ENCODE measurements around the gene SPTLC3. TPM values are rescaled to one million over a fixed set of nuclear protein-coding genes. Genes with fewer than 3 reads are reported as not detected.

Gene SPTLC3
- polyA plus RNA-seq, 1 of the 3 experiments (the other 2 are of a cell fraction): 0.02 TPM

DNA sequence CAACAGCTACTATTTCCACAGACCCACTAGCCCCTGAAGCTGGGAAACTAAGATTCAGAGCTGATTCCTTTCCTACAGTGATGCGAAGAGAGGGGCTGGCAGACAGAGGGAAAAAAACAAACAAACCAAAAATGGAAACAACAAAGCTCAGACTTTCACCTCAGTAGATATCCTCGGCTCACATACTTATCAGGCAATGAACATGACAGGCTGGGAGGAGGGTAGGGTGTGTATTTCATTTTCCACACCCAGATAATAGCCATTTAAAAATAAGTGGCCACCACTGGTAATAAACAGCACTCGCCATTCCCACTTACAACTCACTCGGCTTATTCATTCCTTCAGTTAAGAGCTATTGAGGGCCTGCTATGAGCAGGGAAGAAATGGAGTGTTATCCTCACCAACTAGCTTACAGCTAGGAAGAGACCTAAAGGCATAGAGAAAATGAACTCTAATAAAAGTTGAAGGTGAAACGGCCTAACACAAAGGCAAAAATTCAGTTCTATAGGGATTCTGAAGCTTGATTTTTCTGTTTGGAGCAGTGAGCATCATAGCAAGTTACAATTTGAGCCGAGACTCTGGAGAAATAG lies 32.0 kb upstream of the SPTLC3 start:
- H3K27me3 ChIP-seq (ENCODE audit: insufficient read depth): no peaks in the 10 kb centered on the region
- ChIA-PET POLR2A (no interaction called here), CTCF (interaction anchor here (0.7 to 2.5 kb wide), 3 partner anchors 9 to 52 kb away, joined by 3 to 9 read pairs (median 5); no protein-coding TSS in a partner anchor)
- no peak overlapping the region for H3K27ac ChIP-seq (ENCODE audit: low read depth in 2 of 2, low read length in 1 of 2)
- H4K20me1 ChIP-seq (ENCODE audit: insufficient read depth): no peaks in the 10 kb centered on the region
- H3K4me3 ChIP-seq (ENCODE audit: low read depth in 2 of 2, low read length in 1 of 2): no peak overlapping the region
- no peaks in the 10 kb centered on the region for H3K4me1 ChIP-seq (ENCODE audit: control insufficient read depth in 1 of 2, insufficient read depth in 2 of 2, low read depth in 1 of 2, low read length in 1 of 2)
- no peak overlapping the region for H3K9ac ChIP-seq
- H3K36me3 ChIP-seq (replicated peaks in 1 of 2; ENCODE audit: control insufficient read depth in 1 of 2, insufficient read depth in 2 of 2, low read length in 1 of 2): no peaks in the 10 kb centered on the region
- no peaks in the 10 kb centered on the region for H3K9me3 ChIP-seq
- H3K79me2 ChIP-seq (ENCODE audit: insufficient read depth): no peaks in the 10 kb centered on the region
- TF ChIP-seq RXRA (IDR thresholded peaks at IDR 0.05; ENCODE audit: borderline replicate concordance, low read depth) (no peak), RAD21 (IDR thresholded peaks at IDR 0.05; ENCODE audit: low read length) (no peak), EP300 (IDR thresholded peaks at IDR 0.05; ENCODE audit: borderline replicate concordance in 1 of 2, low read depth in 1 of 2, low read length in 1 of 2) (no peak), JUND (IDR thresholded peaks at IDR 0.05) (no peak), MXI1 (IDR thresholded peaks at IDR 0.05; ENCODE audit: low read depth, low read length) (no peak), NRF1 (IDR thresholded peaks at IDR 0.05; ENCODE audit: low read depth, low read length) (no peak), SIN3A (IDR thresholded peaks at IDR 0.05; ENCODE audit: borderline replicate concordance, low read depth, low read length) (no peak)
- TF ChIP-seq, protein P1, sequence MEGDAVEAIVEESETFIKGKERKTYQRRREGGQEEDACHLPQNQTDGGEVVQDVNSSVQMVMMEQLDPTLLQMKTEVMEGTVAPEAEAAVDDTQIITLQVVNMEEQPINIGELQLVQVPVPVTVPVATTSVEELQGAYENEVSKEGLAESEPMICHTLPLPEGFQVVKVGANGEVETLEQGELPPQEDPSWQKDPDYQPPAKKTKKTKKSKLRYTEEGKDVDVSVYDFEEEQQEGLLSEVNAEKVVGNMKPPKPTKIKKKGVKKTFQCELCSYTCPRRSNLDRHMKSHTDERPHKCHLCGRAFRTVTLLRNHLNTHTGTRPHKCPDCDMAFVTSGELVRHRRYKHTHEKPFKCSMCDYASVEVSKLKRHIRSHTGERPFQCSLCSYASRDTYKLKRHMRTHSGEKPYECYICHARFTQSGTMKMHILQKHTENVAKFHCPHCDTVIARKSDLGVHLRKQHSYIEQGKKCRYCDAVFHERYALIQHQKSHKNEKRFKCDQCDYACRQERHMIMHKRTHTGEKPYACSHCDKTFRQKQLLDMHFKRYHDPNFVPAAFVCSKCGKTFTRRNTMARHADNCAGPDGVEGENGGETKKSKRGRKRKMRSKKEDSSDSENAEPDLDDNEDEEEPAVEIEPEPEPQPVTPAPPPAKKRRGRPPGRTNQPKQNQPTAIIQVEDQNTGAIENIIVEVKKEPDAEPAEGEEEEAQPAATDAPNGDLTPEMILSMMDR (IDR thresholded peaks at IDR 0.05): no peak
- H3K4me2 ChIP-seq: no peak overlapping the region
- no peak for DNase-seq
- H3F3A ChIP-seq (replicated peaks; ENCODE audit: insufficient read depth): no peaks in the 10 kb centered on the region
- 38% methylated on average over 6 of the region's 6 CpGs for WGBS (ENCODE audit: low lambda C conversion rate)
- no peaks in the 10 kb centered on the region for H3K9me2 ChIP-seq
- H2AFZ ChIP-seq (ENCODE audit: low read depth): no peak overlapping the region

DNA sequence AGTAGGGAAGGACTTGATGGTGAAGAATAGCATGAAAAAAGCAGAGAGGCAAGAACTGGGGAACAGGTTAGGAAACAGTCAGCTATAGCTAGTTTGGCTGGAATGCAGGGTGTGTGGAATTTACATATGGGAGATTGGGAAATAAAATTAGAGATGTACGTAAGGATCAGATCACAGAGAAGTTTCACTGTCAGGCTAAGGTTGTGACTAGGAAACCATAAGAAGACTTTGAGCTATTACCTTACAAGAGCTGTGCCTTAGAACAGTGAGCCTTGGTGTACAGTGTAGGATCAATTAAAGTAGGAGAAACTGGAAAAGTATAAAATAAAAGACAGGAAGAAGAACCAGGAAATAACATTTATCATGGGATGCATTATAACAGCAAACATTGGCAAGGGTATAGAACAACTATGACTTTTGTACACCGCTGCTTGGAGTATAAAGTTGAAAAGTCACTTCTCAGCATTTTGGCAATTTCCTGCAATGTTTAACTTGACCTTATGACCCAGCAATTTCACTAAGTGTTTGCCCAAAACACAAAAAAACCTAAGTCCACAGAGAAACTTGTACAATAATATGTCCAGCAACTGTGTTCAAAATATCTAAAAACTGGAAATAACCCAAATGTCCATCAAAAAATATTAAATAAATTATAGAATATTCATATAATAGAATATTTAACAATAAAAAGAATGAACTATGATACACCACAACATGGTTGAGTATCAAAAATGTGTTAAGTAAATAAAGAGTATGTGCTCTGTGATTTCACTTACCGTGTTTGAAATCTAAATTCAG lies 31.2 kb upstream of the SPTLC3 start:
- Histone ChIP-seq H3K9me3 (no peaks in the 10 kb centered on the region), H3K27ac (ENCODE audit: low read depth in 2 of 2, low read length in 1 of 2) (no peak overlapping the region), H3K9ac (no peak overlapping the region), H2AFZ (ENCODE audit: low read depth) (no peak overlapping the region), H3K4me1 (ENCODE audit: control insufficient read depth in 1 of 2, insufficient read depth in 2 of 2, low read depth in 1 of 2, low read length in 1 of 2) (no peaks in the 10 kb centered on the region), H3K27me3 (ENCODE audit: insufficient read depth) (no peaks in the 10 kb centered on the region), H3K79me2 (ENCODE audit: insufficient read depth) (no peaks in the 10 kb centered on the region), H4K20me1 (ENCODE audit: insufficient read depth) (no peaks in the 10 kb centered on the region), H3K9me2 (no peaks in the 10 kb centered on the region), H3K4me2 (no peak overlapping the region), H3K4me3 (ENCODE audit: low read depth in 2 of 2, low read length in 1 of 2) (no peak overlapping the region), H3K36me3 (replicated peaks in 1 of 2; ENCODE audit: control insufficient read depth in 1 of 2, insufficient read depth in 2 of 2, low read length in 1 of 2) (no peaks in the 10 kb centered on the region), H3F3A (replicated peaks; ENCODE audit: insufficient read depth) (no peaks in the 10 kb centered on the region)
- TF ChIP-seq, protein P2, sequence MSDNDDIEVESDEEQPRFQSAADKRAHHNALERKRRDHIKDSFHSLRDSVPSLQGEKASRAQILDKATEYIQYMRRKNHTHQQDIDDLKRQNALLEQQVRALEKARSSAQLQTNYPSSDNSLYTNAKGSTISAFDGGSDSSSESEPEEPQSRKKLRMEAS (IDR thresholded peaks at IDR 0.05; ENCODE audit: low read depth): no peak
- TF ChIP-seq, protein P3, sequence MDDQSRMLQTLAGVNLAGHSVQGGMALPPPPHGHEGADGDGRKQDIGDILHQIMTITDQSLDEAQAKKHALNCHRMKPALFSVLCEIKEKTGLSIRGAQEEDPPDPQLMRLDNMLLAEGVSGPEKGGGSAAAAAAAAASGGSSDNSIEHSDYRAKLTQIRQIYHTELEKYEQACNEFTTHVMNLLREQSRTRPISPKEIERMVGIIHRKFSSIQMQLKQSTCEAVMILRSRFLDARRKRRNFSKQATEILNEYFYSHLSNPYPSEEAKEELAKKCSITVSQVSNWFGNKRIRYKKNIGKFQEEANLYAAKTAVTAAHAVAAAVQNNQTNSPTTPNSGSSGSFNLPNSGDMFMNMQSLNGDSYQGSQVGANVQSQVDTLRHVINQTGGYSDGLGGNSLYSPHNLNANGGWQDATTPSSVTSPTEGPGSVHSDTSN (IDR thresholded peaks at IDR 0.05): no peak
- TF ChIP-seq JUND (IDR thresholded peaks at IDR 0.05) (no peak), FOXJ3 (CRISPR knock-in tag; IDR thresholded peaks at IDR 0.05) (no peak), EP300 (IDR thresholded peaks at IDR 0.05; ENCODE audit: borderline replicate concordance in 1 of 2, low read depth in 1 of 2, low read length in 1 of 2) (no peak), GATA2 (CRISPR knock-in tag; IDR thresholded peaks at IDR 0.05) (no peak), RAD21 (IDR thresholded peaks at IDR 0.05; ENCODE audit: low read length) (no peak), NRF1 (IDR thresholded peaks at IDR 0.05; ENCODE audit: low read depth, low read length) (no peak), GABPA (IDR thresholded peaks at IDR 0.05; ENCODE audit: low read depth) (no peak), SMC3 (IDR thresholded peaks at IDR 0.05; ENCODE audit: low read depth, low read length) (no peak)
- TF ChIP-seq, protein P1 (IDR thresholded peaks at IDR 0.05): no peak
- TF ChIP-seq, protein P4, sequence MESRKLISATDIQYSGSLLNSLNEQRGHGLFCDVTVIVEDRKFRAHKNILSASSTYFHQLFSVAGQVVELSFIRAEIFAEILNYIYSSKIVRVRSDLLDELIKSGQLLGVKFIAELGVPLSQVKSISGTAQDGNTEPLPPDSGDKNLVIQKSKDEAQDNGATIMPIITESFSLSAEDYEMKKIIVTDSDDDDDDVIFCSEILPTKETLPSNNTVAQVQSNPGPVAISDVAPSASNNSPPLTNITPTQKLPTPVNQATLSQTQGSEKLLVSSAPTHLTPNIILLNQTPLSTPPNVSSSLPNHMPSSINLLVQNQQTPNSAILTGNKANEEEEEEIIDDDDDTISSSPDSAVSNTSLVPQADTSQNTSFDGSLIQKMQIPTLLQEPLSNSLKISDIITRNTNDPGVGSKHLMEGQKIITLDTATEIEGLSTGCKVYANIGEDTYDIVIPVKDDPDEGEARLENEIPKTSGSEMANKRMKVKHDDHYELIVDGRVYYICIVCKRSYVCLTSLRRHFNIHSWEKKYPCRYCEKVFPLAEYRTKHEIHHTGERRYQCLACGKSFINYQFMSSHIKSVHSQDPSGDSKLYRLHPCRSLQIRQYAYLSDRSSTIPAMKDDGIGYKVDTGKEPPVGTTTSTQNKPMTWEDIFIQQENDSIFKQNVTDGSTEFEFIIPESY (IDR thresholded peaks at IDR 0.05; ENCODE audit: borderline replicate concordance, low read depth): no peak
- WGBS (ENCODE audit: low lambda C conversion rate): 22% methylated on average over 3 of the region's 3 CpGs
- CTCF ChIA-PET: interaction anchor here (0.7 to 1.7 kb wide), 2 partner anchors 10 to 53 kb away, joined by 3 to 5 read pairs; no protein-coding TSS in a partner anchor
- POLR2A ChIA-PET: no interaction called here
- DNase-seq: no peak

All from SK-N-SH (cell line).